ENCODE data around the gene STX4. TPM values are rescaled to one million over a fixed set of nuclear protein-coding genes. Genes with fewer than 3 reads are reported as not detected.

STX4 gene
- total RNA-seq, 1 experiment from 2014 or later, result 29.2 TPM

- H3K27ac Mint-ChIP-seq (ENCODE audit: unreplicated experiment), result no peak overlapping the region
- no peaks in the 10 kb centered on the region for H3K27me3 ChIP-seq (replicated peaks; ENCODE audit: control insufficient read depth, insufficient read depth, low read length)
- H3K9me3 ChIP-seq, result no peaks in the 10 kb centered on the region
- intact Hi-C loops (cut with micrococcal nuclease; ENCODE audit: unreplicated experiment), result no loop called here
- no peak overlapping the region for H3K4me3 ChIP-seq (ENCODE audit: low read depth, low read length)
- no TSS peak for BruUV-seq (replicated peaks)
- peaks cover 9% of the 10 kb centered on the region for H3K27me3 Mint-ChIP-seq (ENCODE audit: insufficient read depth, unreplicated experiment)
- POLR2A ChIA-PET, result no interaction called here
- CTCF ChIA-PET, result no interaction called here
- H3K4me3 Mint-ChIP-seq (ENCODE audit: unreplicated experiment), result no peak overlapping the region
- H3K36me3 Mint-ChIP-seq (ENCODE audit: insufficient read depth, unreplicated experiment), result no peaks in the 10 kb centered on the region
- no peaks in the 10 kb centered on the region for H3K9me3 Mint-ChIP-seq (ENCODE audit: unreplicated experiment)
- DNase-seq, result no peak
- H3K4me1 ChIP-seq, result no peaks in the 10 kb centered on the region
- peaks cover 12% of the 10 kb centered on the region for H3K4me1 Mint-ChIP-seq (ENCODE audit: low read depth, unreplicated experiment)
- no peak for TF ChIP-seq CTCF (IDR thresholded peaks at IDR 0.05; ENCODE audit: insufficient read depth in 1 of 2, low read depth in 1 of 2, low read length in 1 of 2, severe bottlenecking in 1 of 2, unreplicated experiment in 1 of 2)
- H3K36me3 ChIP-seq (ENCODE audit: control insufficient read depth, insufficient read depth, low read length), result no peaks in the 10 kb centered on the region
These were observed 25.7 kb upstream of the STX4 start for GRCh38 chr16:31007684-31008083.

- BruUV-seq (replicated peaks), result no TSS peak
- peaks cover 9% of the 10 kb centered on the region for H3K27me3 Mint-ChIP-seq (ENCODE audit: insufficient read depth, unreplicated experiment)
These were observed 25.2 kb upstream of the STX4 start for GRCh38 chr16:31008149-31008548.

GRCh38 chr16:31008551-31008950, 24.8 kb upstream of the STX4 start:
- ChIA-PET CTCF (no interaction called here), POLR2A (interaction anchor here (0.6 kb wide), 1 partner anchor 77 kb away, joined by 3 read pairs; no protein-coding TSS in a partner anchor)
- H3K27ac Mint-ChIP-seq (ENCODE audit: unreplicated experiment), result no peak overlapping the region
- peaks cover 12% of the 10 kb centered on the region for H3K4me1 Mint-ChIP-seq (ENCODE audit: low read depth, unreplicated experiment)
- intact Hi-C loops (cut with micrococcal nuclease; ENCODE audit: unreplicated experiment), result no loop called here
- H3K36me3 Mint-ChIP-seq (ENCODE audit: insufficient read depth, unreplicated experiment), result no peaks in the 10 kb centered on the region
- no peaks in the 10 kb centered on the region for H3K9me3 ChIP-seq
- H3K4me1 ChIP-seq, result no peaks in the 10 kb centered on the region
- H3K27me3 ChIP-seq (replicated peaks; ENCODE audit: control insufficient read depth, insufficient read depth, low read length), result no peaks in the 10 kb centered on the region
- no TSS peak for BruUV-seq (replicated peaks)
- no peaks in the 10 kb centered on the region for H3K9me3 Mint-ChIP-seq (ENCODE audit: unreplicated experiment)
- DNase-seq, result no peak
- TF ChIP-seq CTCF (IDR thresholded peaks at IDR 0.05; ENCODE audit: insufficient read depth in 1 of 2, low read depth in 1 of 2, low read length in 1 of 2, severe bottlenecking in 1 of 2, unreplicated experiment in 1 of 2), result no peak
- peaks cover 13% of the 10 kb centered on the region for H3K27me3 Mint-ChIP-seq (ENCODE audit: insufficient read depth, unreplicated experiment)
- no peak overlapping the region for H3K4me3 ChIP-seq (ENCODE audit: low read depth, low read length)
- no peak overlapping the region for H3K4me3 Mint-ChIP-seq (ENCODE audit: unreplicated experiment)
- no peaks in the 10 kb centered on the region for H3K36me3 ChIP-seq (ENCODE audit: control insufficient read depth, insufficient read depth, low read length)

More at GRCh38 chr16:31008149-31008548, 25.2 kb upstream of the STX4 start:
- Histone ChIP-seq H3K27me3 (replicated peaks; ENCODE audit: control insufficient read depth, insufficient read depth, low read length) (no peaks in the 10 kb centered on the region), H3K4me3 (ENCODE audit: low read depth, low read length) (no peak overlapping the region), H3K36me3 (ENCODE audit: control insufficient read depth, insufficient read depth, low read length) (no peaks in the 10 kb centered on the region), H3K4me1 (no peaks in the 10 kb centered on the region), H3K9me3 (no peaks in the 10 kb centered on the region)
- Mint-ChIP-seq H3K9me3 (ENCODE audit: unreplicated experiment) (no peaks in the 10 kb centered on the region), H3K4me3 (ENCODE audit: unreplicated experiment) (no peak overlapping the region), H3K36me3 (ENCODE audit: insufficient read depth, unreplicated experiment) (no peaks in the 10 kb centered on the region), H3K27ac (ENCODE audit: unreplicated experiment) (no peak overlapping the region), H3K4me1 (ENCODE audit: low read depth, unreplicated experiment) (peaks cover 12% of the 10 kb centered on the region)
- no peak for TF ChIP-seq CTCF (IDR thresholded peaks at IDR 0.05; ENCODE audit: insufficient read depth in 1 of 2, low read depth in 1 of 2, low read length in 1 of 2, severe bottlenecking in 1 of 2, unreplicated experiment in 1 of 2)
- intact Hi-C loops (cut with micrococcal nuclease; ENCODE audit: unreplicated experiment), result no loop called here
- CTCF ChIA-PET, result no interaction called here
- POLR2A ChIA-PET, result interaction anchor here (0.6 kb wide), 1 partner anchor 77 kb away, joined by 3 read pairs; no protein-coding TSS in a partner anchor
- DNase-seq, result no peak
